ENCODE data around the gene EXOC5. TPM values are rescaled to one million over a fixed set of nuclear protein-coding genes. Genes with fewer than 3 reads are reported as not detected.

The EXOC5 gene
- total RNA-seq, 1 experiment from 2014 or later = 51.0 TPM

- POLR2A ChIA-PET (ENCODE audit: unreplicated experiment) = no interaction called here
These were observed 45.8 kb upstream of the EXOC5 start for GRCh38 chr14:57314396-57315089.

GRCh38 chr14:57302883-57303282, 34.2 kb upstream of the EXOC5 start:
- Histone ChIP-seq H3K27ac (no peak overlapping the region), H3K36me3 (ENCODE audit: low read depth) (no peaks in the 10 kb centered on the region), H3K4me2 (no peak overlapping the region), H3K4me1 (replicated peaks; ENCODE audit: insufficient read depth) (no peaks in the 10 kb centered on the region), H2AFZ (no peak overlapping the region), H3K4me3 (no peak overlapping the region), H3K79me2 (ENCODE audit: low read depth) (no peaks in the 10 kb centered on the region), H4K20me1 (ENCODE audit: insufficient read depth) (no peaks in the 10 kb centered on the region), H3K27me3 (ENCODE audit: insufficient read depth, low read depth) (no peaks in the 10 kb centered on the region), H3K9me2 (ENCODE audit: insufficient read depth) (no peaks in the 10 kb centered on the region), H3F3A (ENCODE audit: insufficient read depth, low read depth) (no peaks in the 10 kb centered on the region), H3K9me3 (ENCODE audit: insufficient read depth, low read depth) (no peaks in the 10 kb centered on the region)
- BruUV-seq (replicated peaks) = no TSS peak
- no peak for TF ChIP-seq CTCF (conservative IDR thresholded peaks at IDR 0.05)
- no peak for TF ChIP-seq EZH2 (IDR thresholded peaks at IDR 0.05; ENCODE audit: low read depth)
- POLR2A ChIA-PET (ENCODE audit: unreplicated experiment) = no interaction called here
- intact Hi-C loops (cut with micrococcal nuclease; ENCODE audit: unreplicated experiment) = no loop called here
- CTCF ChIA-PET = no interaction called here
- DNase-seq = no peak

More at GRCh38 chr14:57314396-57315089, 45.8 kb upstream of the EXOC5 start:
- intact Hi-C loops (cut with micrococcal nuclease; ENCODE audit: unreplicated experiment) = loop anchor here (5.0 to 10.0 kb wide), 3 partner anchors 63 to 760 kb away; no protein-coding TSS in a partner anchor
- BruUV-seq (replicated peaks) = no TSS peak
- no peaks in the 10 kb centered on the region for H3K9me2 ChIP-seq (ENCODE audit: insufficient read depth)
- no peaks in the 10 kb centered on the region for H3K4me1 ChIP-seq (replicated peaks; ENCODE audit: insufficient read depth)
- peaks cover 3% of the 10 kb centered on the region; the same call in 1 of the 2 replicates for H3K27me3 ChIP-seq (ENCODE audit: insufficient read depth, low read depth)
- H4K20me1 ChIP-seq (ENCODE audit: insufficient read depth) = no peaks in the 10 kb centered on the region
- no peak overlapping the region for H3K27ac ChIP-seq
- H3K36me3 ChIP-seq (ENCODE audit: low read depth) = no peaks in the 10 kb centered on the region
- H3K4me3 ChIP-seq = no peak overlapping the region
- no peak overlapping the region for H2AFZ ChIP-seq
- DNase-seq = no peak
- CTCF ChIA-PET = no interaction called here
- H3K4me2 ChIP-seq = no peak overlapping the region
- no peaks in the 10 kb centered on the region for H3K9me3 ChIP-seq (ENCODE audit: insufficient read depth, low read depth)
- TF ChIP-seq CTCF (conservative IDR thresholded peaks at IDR 0.05) (no peak), EZH2 (IDR thresholded peaks at IDR 0.05; ENCODE audit: low read depth) (no peak)
- no peaks in the 10 kb centered on the region for H3K79me2 ChIP-seq (ENCODE audit: low read depth)
- H3F3A ChIP-seq (ENCODE audit: insufficient read depth, low read depth) = no peaks in the 10 kb centered on the region

- Histone ChIP-seq H3K4me3 (no peak overlapping the region), H3F3A (ENCODE audit: insufficient read depth, low read depth) (no peaks in the 10 kb centered on the region; the same call in 1 of the 2 replicates), H3K27me3 (ENCODE audit: insufficient read depth, low read depth) (no peaks in the 10 kb centered on the region), H3K36me3 (ENCODE audit: low read depth) (no peaks in the 10 kb centered on the region), H4K20me1 (ENCODE audit: insufficient read depth) (no peaks in the 10 kb centered on the region), H2AFZ (no peak overlapping the region), H3K9me3 (ENCODE audit: insufficient read depth, low read depth) (no peaks in the 10 kb centered on the region), H3K4me1 (replicated peaks; ENCODE audit: insufficient read depth) (no peaks in the 10 kb centered on the region), H3K27ac (no peak overlapping the region), H3K79me2 (ENCODE audit: low read depth) (no peaks in the 10 kb centered on the region), H3K4me2 (no peak overlapping the region), H3K9me2 (ENCODE audit: insufficient read depth) (no peaks in the 10 kb centered on the region)
- ChIA-PET POLR2A (ENCODE audit: unreplicated experiment) (interaction anchor here (0.7 kb wide), 1 partner anchor 31 kb away, joined by 6 read pairs; the partner anchor contains the start of genes AP5M1 and EXOC5), CTCF (interaction anchor here (0.5 kb wide), 1 partner anchor 1721 kb away, joined by 4 read pairs; no protein-coding TSS in a partner anchor)
- no peak for TF ChIP-seq CTCF (conservative IDR thresholded peaks at IDR 0.05)
- no peak for TF ChIP-seq EZH2 (IDR thresholded peaks at IDR 0.05; ENCODE audit: low read depth)
- intact Hi-C loops (cut with micrococcal nuclease; ENCODE audit: unreplicated experiment) = loop anchor here (10.0 kb wide), 1 partner anchor 645 kb away; no protein-coding TSS in a partner anchor
- DNase-seq = no peak
- BruUV-seq (replicated peaks) = no TSS peak
These were observed 30.8 kb upstream of the EXOC5 start for GRCh38 chr14:57299511-57299910.

All from PC-9 (cell line).